NCI-H1417 (cell line): ENCODE results near the gene EXOC4.
A peak's percentile ranks its signal among the peaks of the same experiment; 100 is the strongest.

Experiments used
- DNase-seq, 3 experiments: peaks; one replicate each; lab custom pipeline; 2025; lab: John Stamatoyannopoulos, UW

EXOC4 gene

GRCh38 chr7:133572843-133573242, 320.0 kb downstream of the EXOC4 start:
- DNase-seq = no peak

GRCh38 chr7:133573554-133574265, 320.8 kb downstream of the EXOC4 start:
- no peak for DNase-seq

- peak in 1 of 3 experiments; percentile 27 for DNase-seq
Observed at GRCh38 chr7:133575726-133576440, 323.0 kb downstream of the EXOC4 start.

GRCh38 chr7:133576612-133577168, 323.8 kb downstream of the EXOC4 start:
- no peak for DNase-seq

GRCh38 chr7:133582766-133583523, 330.1 kb downstream of the EXOC4 start:
- DNase-seq = no peak

- no peak for DNase-seq
Observed at GRCh38 chr7:133583545-133584171, 330.8 kb downstream of the EXOC4 start.

- DNase-seq = no peak
Observed at GRCh38 chr7:133584956-133585668, 332.2 kb downstream of the EXOC4 start.

- no peak for DNase-seq
Observed at GRCh38 chr7:133586253-133586652, 333.4 kb downstream of the EXOC4 start.

- no peak for DNase-seq
Observed at GRCh38 chr7:133587903-133588302, 335.0 kb downstream of the EXOC4 start.

GRCh38 chr7:133590795-133591194, 337.9 kb downstream of the EXOC4 start:
- no peak for DNase-seq

- DNase-seq = no peak
Observed at GRCh38 chr7:133591704-133592340, 338.9 kb downstream of the EXOC4 start.

GRCh38 chr7:133593561-133593960, 340.7 kb downstream of the EXOC4 start:
- no peak for DNase-seq

- DNase-seq = no peak
Observed at GRCh38 chr7:133601617-133602016, 348.7 kb downstream of the EXOC4 start.

GRCh38 chr7:133602291-133602690, 349.4 kb downstream of the EXOC4 start:
- peak in 1 of 3 experiments; percentile 11 for DNase-seq

- no peak for DNase-seq
Observed at GRCh38 chr7:133606991-133607390, 354.1 kb downstream of the EXOC4 start.

- DNase-seq = no peak
Observed at GRCh38 chr7:133609806-133610205, 356.9 kb downstream of the EXOC4 start.

GRCh38 chr7:133611955-133612354, 359.1 kb downstream of the EXOC4 start:
- no peak for DNase-seq

GRCh38 chr7:133613250-133613790, 360.4 kb downstream of the EXOC4 start:
- DNase-seq = peak in 2 of 3 experiments; percentile 21 to 66

- no peak for DNase-seq
Observed at GRCh38 chr7:133614251-133614650, 361.4 kb downstream of the EXOC4 start.

- no peak for DNase-seq
Observed at GRCh38 chr7:133618970-133619369, 366.1 kb downstream of the EXOC4 start.
